Neutrophil (primary cell): Measurements from ENCODE around the gene ZBTB7B.
A peak's percentile ranks its signal among the peaks of the same experiment; 100 is the strongest.

Experiments
- H3K27ac ChIP-seq: fragments of 200-600 bp; sonication (generic); 2 replicates; pipeline ENCODE4 v1.5.1; 2016; ENCODE audit warnings: mild to moderate bottlenecking, moderate library complexity
- H3K27me3 ChIP-seq: fragments of 200-600 bp; sonication (generic); 2 replicates; pipeline ENCODE4 v1.6.0; 2016; ENCODE audit warnings: mild to moderate bottlenecking
- H3K36me3 ChIP-seq: fragments of 200-600 bp; sonication (generic); 2 replicates; pipeline ENCODE4 v1.5.1; 2017
- H3K4me1 ChIP-seq, 2 experiments: fragments of 200-600 bp in 1 of 2; sonication (generic) in 1 of 2; 1 replicate in 1 of 2; 2 replicates in 1 of 2; pipeline versions ENCODE4 v1.5.1 to v1.6.1; 2013 to 2016; ENCODE audit warnings: low read depth in 1 of 2, low read length in 1 of 2, mild to moderate bottlenecking in 1 of 2, moderate library complexity in 1 of 2; ENCODE audit not compliant: control insufficient read depth in 1 of 2, insufficient read depth in 1 of 2
- H3K4me3 ChIP-seq, 2 experiments: fragments of 200-600 bp in 1 of 2; sonication (generic) in 1 of 2; 1 replicate in 1 of 2; 2 replicates in 1 of 2; pipeline ENCODE4 v1.5.1; 2013 to 2016; ENCODE audit warnings: low read depth in 1 of 2, low read length in 1 of 2, mild to moderate bottlenecking in 1 of 2, moderate library complexity in 1 of 2
- H3K9me3 ChIP-seq: fragments of 200-600 bp; sonication (generic); 2 replicates; pipeline ENCODE4 v1.5.1; 2016
- CTCF ChIP-seq: fragments of 200-600 bp; sonication (generic); IDR thresholded peaks from 2 replicates; pipeline ENCODE4 v1.5.1; 2016; ENCODE audit warnings: antibody characterized with exemption

ZBTB7B gene

GRCh38 chr1:155050560-155051341 is 48.1 kb downstream of the ZBTB7B start, which contains the start of gene ADAM15:
TSS of gene ADAM15 (plus strand) at chr1:155051316. CDS start at chr1:155051387, 71 bp downstream.
- peak within 1 kb of the TSS; percentile 87 to 92 for H3K4me3 ChIP-seq
- peak; percentile 97 for TF ChIP-seq CTCF
- H3K27ac ChIP-seq: peak within 1 kb of the TSS; percentile 88
- H3K36me3 ChIP-seq: peaks cover 13% of the 10 kb centered on the region
- no peaks in the 10 kb centered on the region for H3K27me3 ChIP-seq
- H3K4me1 ChIP-seq: peaks cover 38 to 42% of the 10 kb centered on the region in 2 experiments
- H3K9me3 ChIP-seq: no peaks in the 10 kb centered on the region

- Histone ChIP-seq H3K36me3 (peaks cover 20% of the 10 kb centered on the region), H3K27ac (peak overlapping the region; percentile 88), H3K4me3 (peak overlapping the region; percentile 87 to 92), H3K9me3 (no peaks in the 10 kb centered on the region), H3K27me3 (no peaks in the 10 kb centered on the region), H3K4me1 (peaks cover 38 to 42% of the 10 kb centered on the region in 2 experiments)
- TF ChIP-seq CTCF: no peak
Observed at GRCh38 chr1:155051342-155051776, 48.8 kb downstream of the ZBTB7B start.

GRCh38 chr1:155051777-155052398 is 49.3 kb downstream of the ZBTB7B start:
- Histone ChIP-seq H3K9me3 (no peaks in the 10 kb centered on the region), H3K4me1 (peaks cover 38 to 42% of the 10 kb centered on the region in 2 experiments), H3K4me3 (peak overlapping the region; percentile 87 to 92), H3K27ac (peak overlapping the region; percentile 88), H3K27me3 (no peaks in the 10 kb centered on the region), H3K36me3 (peaks cover 25% of the 10 kb centered on the region)
- peak; percentile 5 for TF ChIP-seq CTCF

GRCh38 chr1:155052439-155053395 is 50.1 kb downstream of the ZBTB7B start:
- H3K9me3 ChIP-seq: no peaks in the 10 kb centered on the region
- no peaks in the 10 kb centered on the region for H3K27me3 ChIP-seq
- H3K4me3 ChIP-seq: peak overlapping the region; percentile 87 to 92
- peak overlapping the region; percentile 88 for H3K27ac ChIP-seq
- no peak for TF ChIP-seq CTCF
- peaks cover 38 to 42% of the 10 kb centered on the region in 2 experiments for H3K4me1 ChIP-seq
- peaks cover 33% of the 10 kb centered on the region for H3K36me3 ChIP-seq

GRCh38 chr1:155053531-155054105 is 51.0 kb downstream of the ZBTB7B start:
- H3K4me3 ChIP-seq: peak overlapping the region in 1 of 2 experiments; percentile 92
- H3K36me3 ChIP-seq: peaks cover 42% of the 10 kb centered on the region
- peak overlapping the region; percentile 88 for H3K27ac ChIP-seq

More at GRCh38 chr1:155053531-155054105, 51.0 kb downstream of the ZBTB7B start:
- Histone ChIP-seq H3K4me1 (peaks cover 38 to 42% of the 10 kb centered on the region in 2 experiments), H3K9me3 (no peaks in the 10 kb centered on the region), H3K27me3 (no peaks in the 10 kb centered on the region)
- no peak for TF ChIP-seq CTCF
